Hepatocyte (in vitro differentiated cells): ENCODE measurements around the gene NCOA3. TPM values are rescaled to one million over a fixed set of nuclear protein-coding genes. Genes with fewer than 3 reads are reported as not detected.

ENCODE experiments used
- DNase-seq: peaks from one replicate; pipeline ENCODE4 v3.0.0-alpha.2; 2016; ENCODE audit warnings: low spot score
- H2AFZ ChIP-seq: fragments of 200-600 bp; sonication (generic); 2 replicates; pipeline ENCODE4 v1.6.0; 2016; ENCODE audit warnings: antibody characterized with exemption, mild to moderate bottlenecking
- H3K27ac ChIP-seq: fragments of 200-600 bp; sonication (generic); 2 replicates; pipeline ENCODE4 v1.5.1; 2016; ENCODE audit warnings: mild to moderate bottlenecking
- H3K27me3 ChIP-seq: fragments of 200-600 bp; sonication (generic); 2 replicates; pipeline ENCODE4 v1.6.1; 2016
- H3K36me3 ChIP-seq: fragments of 200-600 bp; sonication (generic); replicated peaks from 2 replicates; pipeline ENCODE4 v1.5.1; 2016; ENCODE audit warnings: low read depth; ENCODE audit not compliant: insufficient read depth
- H3K4me1 ChIP-seq: fragments of 200-600 bp; sonication (generic); 2 replicates; pipeline ENCODE4 v1.5.1; 2016; ENCODE audit warnings: mild to moderate bottlenecking, moderate library complexity; ENCODE audit not compliant: insufficient read depth
- H3K4me2 ChIP-seq: fragments of 200-600 bp; sonication (generic); 2 replicates; pipeline ENCODE4 v1.6.0; 2016
- H3K4me3 ChIP-seq: fragments of 200-600 bp; sonication (generic); 2 replicates; pipeline ENCODE4 v1.5.1; 2016; ENCODE audit warnings: mild to moderate bottlenecking
- H3K79me2 ChIP-seq: fragments of 200-600 bp; sonication (generic); 2 replicates; pipeline ENCODE4 v1.6.0; 2017; ENCODE audit warnings: mild to moderate bottlenecking
- H3K9me2 ChIP-seq: fragments of 200-600 bp; sonication (generic); replicated peaks from 2 replicates; pipeline ENCODE4 v1.6.0; 2017; ENCODE audit warnings: mild to moderate bottlenecking; ENCODE audit not compliant: insufficient read depth
- H3K9me3 ChIP-seq: fragments of 200-600 bp; sonication (generic); 2 replicates; pipeline ENCODE4 v1.5.1; 2016; ENCODE audit warnings: low read depth, mild to moderate bottlenecking
- H4K20me1 ChIP-seq: fragments of 200-600 bp; sonication (generic); 2 replicates; pipeline ENCODE4 v1.6.0; 2016; ENCODE audit warnings: mild to moderate bottlenecking; ENCODE audit not compliant: insufficient read depth, poor library complexity, severe bottlenecking
- CTCF ChIP-seq: fragments of 200-600 bp; sonication (generic); IDR thresholded peaks from 2 replicates; pipeline ENCODE4 v1.5.1; 2016; ENCODE audit warnings: antibody characterized with exemption, mild to moderate bottlenecking; ENCODE audit not compliant: poor library complexity
- EZH2 ChIP-seq: fragments of 200-600 bp; sonication (generic); IDR thresholded peaks from 2 replicates; pipeline ENCODE4 v1.6.1; 2016; ENCODE audit warnings: antibody characterized with exemption, mild to moderate bottlenecking, borderline replicate concordance
- EZH2phosphoT487 ChIP-seq: fragments of 200-600 bp; sonication (generic); IDR thresholded peaks from one replicate; pipeline ENCODE4 v1.6.1; 2018; ENCODE audit warnings: antibody characterized with exemption, mild to moderate bottlenecking, low read depth, moderate library complexity; ENCODE audit not compliant: unreplicated experiment, severe bottlenecking
- WGBS: methylation state at CpG from one replicate; pipeline ENCODE4 v1.1.6; 2016; ENCODE audit warnings: low lambda C conversion rate; ENCODE audit errors: missing lambda C conversion rate; 5-methylcytosine and 5-hydroxymethylcytosine counted together
- polyA plus RNA-seq: library from polyadenylated mRNA; unstranded; fragments of >200 nt; fragmentation: Nextera tagmentation; extraction: Ambion mirVana; gene quantifications from 2 replicates; pipeline ENCODE4 v1.2.1, GENCODE V29; 2016
- total RNA-seq: library from RNA; depleted of rRNA; stranded (reverse); fragments of >200 nt; gene quantifications from 2 replicates; pipeline ENCODE4 v1.2.3, GENCODE V29; 2014

Gene NCOA3
- total and polyA plus RNA-seq, 2 experiments from 2014 or later, result 12.7 to 28.6 TPM

DNA sequence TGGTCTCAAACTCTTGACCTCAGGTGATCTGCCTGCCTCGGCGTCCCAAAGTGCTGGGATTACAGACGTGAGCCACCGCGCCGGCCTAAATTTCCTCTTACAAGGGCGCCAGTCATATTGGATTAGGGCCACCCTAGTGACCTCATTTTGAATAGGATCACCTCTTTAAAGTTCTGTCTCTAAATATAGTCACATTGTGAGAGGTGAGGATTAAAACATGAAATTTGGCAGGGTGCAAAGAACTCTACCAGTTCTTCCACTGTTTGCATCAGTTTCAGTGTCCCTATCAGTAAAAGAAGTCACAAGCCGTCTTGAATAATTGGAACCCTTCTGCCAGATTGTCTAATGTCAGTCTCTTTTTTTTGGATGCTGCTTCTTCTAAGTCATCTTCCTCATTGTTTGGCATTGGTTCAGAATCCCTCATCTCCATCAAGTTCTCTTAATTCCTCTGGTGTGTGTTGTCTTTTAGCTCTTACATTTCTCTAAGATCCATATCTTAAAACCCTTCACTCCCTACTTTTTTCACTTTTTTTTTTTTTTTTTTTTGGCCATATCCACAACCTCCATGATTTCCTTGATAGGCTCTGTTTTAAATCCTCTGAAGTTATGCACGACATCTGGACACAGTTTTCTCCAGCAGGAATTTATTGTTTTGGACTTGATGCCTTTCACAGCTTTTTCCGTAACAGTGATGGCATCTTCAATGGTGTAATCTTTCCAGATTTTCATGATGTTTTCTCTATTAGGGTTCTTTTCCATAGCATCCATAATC is 56.8 kb downstream of the NCOA3 start:
- no peaks in the 10 kb centered on the region for H3K27me3 ChIP-seq
- H3K27ac ChIP-seq, result peak overlapping the region; percentile 24
- TF ChIP-seq EZH2 (no peak), EZH2phosphoT487 (no peak), CTCF (no peak)
- peaks cover 9% of the 10 kb centered on the region for H4K20me1 ChIP-seq
- H3K36me3 ChIP-seq, result no peaks in the 10 kb centered on the region
- H3K79me2 ChIP-seq, result peaks cover 85% of the 10 kb centered on the region
- no peaks in the 10 kb centered on the region for H3K4me1 ChIP-seq
- H2AFZ ChIP-seq, result no peak overlapping the region
- DNase-seq, result no peak
- H3K4me3 ChIP-seq, result no peak overlapping the region
- no peaks in the 10 kb centered on the region for H3K9me2 ChIP-seq
- H3K9me3 ChIP-seq, result no peaks in the 10 kb centered on the region
- 87% methylated on average over 10 of the region's 10 CpGs for WGBS
- H3K4me2 ChIP-seq, result no peak overlapping the region

DNA sequence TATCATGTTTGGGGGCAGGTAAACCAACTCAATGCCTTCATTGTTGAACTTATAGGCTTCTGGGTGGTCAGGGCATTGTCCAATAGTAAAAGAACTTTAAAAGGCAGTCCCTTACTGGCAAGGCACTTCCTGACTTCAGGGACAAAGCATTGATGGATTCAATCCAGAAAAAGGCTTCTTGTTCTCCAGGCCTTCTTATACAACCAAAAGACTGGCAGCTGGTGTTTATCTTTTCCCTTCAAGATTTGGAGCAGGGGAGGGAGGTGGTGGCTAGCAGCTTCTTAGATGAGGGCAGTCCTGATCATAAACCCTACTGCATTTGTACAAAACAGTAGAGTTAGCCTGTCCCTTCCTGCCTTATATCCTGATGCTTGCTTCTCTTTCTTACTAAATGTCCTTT is 57.5 kb downstream of the NCOA3 start:
- Histone ChIP-seq H3K4me1 (no peaks in the 10 kb centered on the region), H3K4me3 (no peak overlapping the region), H3K4me2 (no peak overlapping the region), H4K20me1 (peaks cover 9% of the 10 kb centered on the region), H2AFZ (no peak overlapping the region), H3K27ac (peak overlapping the region; percentile 24), H3K27me3 (no peaks in the 10 kb centered on the region), H3K9me2 (no peaks in the 10 kb centered on the region), H3K36me3 (no peaks in the 10 kb centered on the region), H3K79me2 (peaks cover 92% of the 10 kb centered on the region), H3K9me3 (no peaks in the 10 kb centered on the region)
- no peak for DNase-seq
- TF ChIP-seq EZH2, result no peak
- TF ChIP-seq CTCF, result no peak
- no peak for TF ChIP-seq EZH2phosphoT487

DNA sequence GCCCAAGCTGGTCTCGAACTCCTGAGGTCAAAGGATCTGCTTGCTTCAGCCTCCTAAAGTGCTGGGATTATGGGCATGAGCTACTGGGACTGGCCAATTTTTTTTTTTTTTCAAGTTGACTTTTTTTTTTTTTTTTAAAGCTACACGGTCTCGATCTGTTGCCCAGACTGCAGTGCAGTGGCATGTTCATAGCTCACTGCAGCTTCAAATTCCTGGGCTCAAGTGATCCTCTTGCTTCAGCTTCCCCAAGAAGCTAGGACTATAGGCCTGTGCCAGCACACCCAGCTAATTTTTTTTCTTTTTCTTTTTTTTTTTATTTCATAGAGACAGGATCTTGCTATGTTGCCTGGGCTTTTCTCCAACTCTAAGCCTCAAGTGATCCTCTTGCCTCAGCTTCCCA is 59.5 kb downstream of the NCOA3 start:
- H3K27me3 ChIP-seq, result no peaks in the 10 kb centered on the region
- 84% methylated on average over 3 of the region's 3 CpGs for WGBS
- no peak overlapping the region for H2AFZ ChIP-seq
- no peaks in the 10 kb centered on the region for H3K9me3 ChIP-seq
- H3K9me2 ChIP-seq, result no peaks in the 10 kb centered on the region
- peaks cover 9% of the 10 kb centered on the region for H4K20me1 ChIP-seq
- H3K4me3 ChIP-seq, result no peak overlapping the region
- H3K36me3 ChIP-seq, result no peaks in the 10 kb centered on the region
- no peak for TF ChIP-seq EZH2
- TF ChIP-seq CTCF, result no peak
- no peak for TF ChIP-seq EZH2phosphoT487
- no peak overlapping the region for H3K4me2 ChIP-seq
- no peak overlapping the region for H3K27ac ChIP-seq
- no peaks in the 10 kb centered on the region for H3K4me1 ChIP-seq
- H3K79me2 ChIP-seq, result peaks cover 96% of the 10 kb centered on the region
- DNase-seq, result peak; percentile 30
